HG03520 (cell line): ENCODE data around the gene HIGD1A.

Source experiments
- ATAC-seq: cut with Tn5 transposase; IDR thresholded peaks from one replicate; pipeline ENCODE4 v1.9.1; 2021; ENCODE audit warnings: mild to moderate bottlenecking, moderate library complexity; ENCODE audit not compliant: unreplicated experiment

HIGD1A gene

GRCh38 chr3:42801784-42802183 lies 2.5 kb downstream of the HIGD1A start:
- ATAC-seq: no peak

GRCh38 chr3:42801048-42801620 lies 3.2 kb downstream of the HIGD1A start:
- ATAC-seq: no peak

GRCh38 chr3:42800251-42800650 lies 4.0 kb downstream of the HIGD1A start:
- ATAC-seq: no peak

GRCh38 chr3:42799376-42799775 lies 4.9 kb downstream of the HIGD1A start:
- no peak for ATAC-seq

GRCh38 chr3:42796332-42796885 lies 7.9 kb downstream of the HIGD1A start:
- ATAC-seq: no peak

- no peak for ATAC-seq
Observed at GRCh38 chr3:42795621-42796181, 8.6 kb downstream of the HIGD1A start.

GRCh38 chr3:42790714-42791229 lies 13.5 kb downstream of the HIGD1A start:
- no peak for ATAC-seq

- ATAC-seq: no peak
Observed at GRCh38 chr3:42786631-42787030, 17.7 kb downstream of the HIGD1A start.

GRCh38 chr3:42786212-42786611 lies 18.1 kb downstream of the HIGD1A start:
- no peak for ATAC-seq

GRCh38 chr3:42780892-42781700 lies 23.2 kb downstream of the HIGD1A start:
- ATAC-seq: no peak

GRCh38 chr3:42780398-42780797 lies 23.9 kb downstream of the HIGD1A start:
- ATAC-seq: no peak

- no peak for ATAC-seq
Observed at GRCh38 chr3:42778644-42779043, 25.6 kb downstream of the HIGD1A start.

- peak; percentile 4 for ATAC-seq
Observed at GRCh38 chr3:42773409-42773751, 30.9 kb downstream of the HIGD1A start.

GRCh38 chr3:42772670-42773408 lies 31.5 kb downstream of the HIGD1A start, which contains the start of gene CCDC13:
Gene CCDC13, minus strand, starts transcription at chr3:42773253. Its CDS starts 14,908 bp downstream, at chr3:42758345.
- ATAC-seq: peak; percentile 99

- no peak for ATAC-seq
Observed at GRCh38 chr3:42771271-42771670, 33.0 kb downstream of the HIGD1A start.

GRCh38 chr3:42769477-42770131 lies 34.7 kb downstream of the HIGD1A start:
- no peak for ATAC-seq

GRCh38 chr3:42764561-42765295 lies 39.6 kb downstream of the HIGD1A start:
- no peak for ATAC-seq

GRCh38 chr3:42764115-42764514 lies 40.2 kb downstream of the HIGD1A start:
- ATAC-seq: no peak

GRCh38 chr3:42763021-42763420 lies 41.3 kb downstream of the HIGD1A start:
- ATAC-seq: no peak
